ENCODE data around the gene OST4.
A peak's percentile ranks its signal among the peaks of the same experiment; 100 is the strongest.
"Not testable (repeated sequence)": the region's sequence is repeated elsewhere in the genome, so short reads cannot be mapped to it uniquely, and the experiment has no call there.

OST4 gene

DNA sequence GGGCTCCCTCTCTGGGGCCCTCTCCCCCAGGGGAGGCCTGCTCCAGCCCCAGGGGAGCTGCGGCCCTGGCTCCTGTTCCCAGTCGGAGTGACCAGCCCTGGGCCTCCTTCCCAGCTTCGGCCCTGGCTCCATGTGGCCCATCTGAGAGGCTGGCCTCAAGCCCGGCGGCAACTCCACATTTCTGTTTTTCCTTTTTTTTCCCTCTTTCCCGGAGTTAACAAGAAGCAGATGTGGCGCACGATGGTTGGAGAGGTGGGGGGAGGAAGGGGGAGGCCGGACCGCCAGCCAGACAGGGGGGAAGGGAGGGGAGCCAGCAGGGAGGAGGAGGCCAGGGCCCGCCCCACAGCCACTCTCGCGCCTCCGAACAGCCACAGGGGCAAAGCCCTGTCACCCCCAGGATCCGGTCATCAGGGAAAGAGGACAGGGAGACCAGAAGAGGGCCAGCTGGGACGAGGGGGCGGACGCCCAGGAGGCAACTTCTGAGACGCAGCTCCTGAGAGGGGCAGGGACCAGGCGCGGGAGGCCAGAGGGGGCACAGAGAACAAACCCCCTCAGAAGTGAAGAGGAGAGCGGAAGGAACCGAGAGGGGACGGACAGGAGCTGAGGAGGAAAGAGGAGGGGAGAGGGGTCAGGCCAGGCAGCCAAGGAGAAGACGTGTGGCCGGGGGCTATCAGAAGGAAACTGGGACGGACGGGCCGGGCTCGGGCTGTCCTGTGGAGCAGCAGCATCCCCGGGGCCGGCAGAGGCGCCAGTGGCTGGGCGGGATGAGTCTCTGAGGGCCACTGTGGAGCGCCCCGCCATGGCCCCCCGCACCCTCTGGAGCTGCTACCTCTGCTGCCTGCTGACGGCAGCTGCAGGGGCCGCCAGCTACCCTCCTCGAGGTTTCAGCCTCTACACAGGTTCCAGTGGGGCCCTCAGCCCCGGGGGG, 7.1 kb upstream of the OST4 start, which contains the start of gene EMILIN1:
TSS of gene EMILIN1 (plus strand) at position 349 of the 928 bp plus-strand sequence. CDS start at position 800, 451 bp downstream.
- DNase-seq, result peak; percentile 96

DNA sequence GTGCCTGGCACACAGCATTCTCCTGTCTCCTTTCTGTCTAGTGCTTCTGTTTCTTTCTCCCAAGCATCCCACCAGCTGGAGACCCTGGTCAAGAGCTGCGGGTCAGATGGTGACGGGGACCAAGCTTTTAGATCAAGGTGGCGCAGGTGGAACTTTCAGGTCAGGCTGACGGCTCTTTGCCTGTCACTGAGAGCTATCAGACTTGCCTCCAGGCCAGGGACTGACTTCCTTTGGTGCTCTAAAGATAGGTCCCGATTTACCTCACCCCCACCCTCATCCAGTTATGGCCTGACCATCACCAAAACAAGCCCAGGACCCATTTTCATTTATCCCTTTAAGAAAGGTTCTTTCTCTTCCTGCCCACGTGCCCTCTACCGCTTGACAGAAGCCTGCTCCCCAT, 5.8 kb upstream of the OST4 start:
- DNase-seq, result no peak

DNA sequence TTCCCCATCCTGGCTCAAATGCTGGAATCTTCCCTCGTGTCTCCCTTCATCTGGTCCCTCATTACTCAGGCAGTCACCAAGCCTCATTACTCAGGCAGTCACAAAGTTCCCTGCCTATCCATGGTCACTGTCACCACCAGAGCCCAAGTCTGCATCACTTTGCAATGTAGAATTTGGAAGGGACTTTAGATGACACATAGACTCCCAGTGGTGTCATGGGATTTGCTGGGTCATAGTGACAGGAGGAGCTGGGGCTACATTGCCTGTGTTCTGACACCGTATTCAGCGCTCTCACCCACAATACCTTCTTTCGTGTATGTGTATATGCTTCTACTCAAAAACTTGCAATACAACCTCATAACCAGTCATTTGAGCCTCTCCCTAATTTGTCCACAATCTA, 4.9 kb upstream of the OST4 start:
- DNase-seq, result no peak

DNA sequence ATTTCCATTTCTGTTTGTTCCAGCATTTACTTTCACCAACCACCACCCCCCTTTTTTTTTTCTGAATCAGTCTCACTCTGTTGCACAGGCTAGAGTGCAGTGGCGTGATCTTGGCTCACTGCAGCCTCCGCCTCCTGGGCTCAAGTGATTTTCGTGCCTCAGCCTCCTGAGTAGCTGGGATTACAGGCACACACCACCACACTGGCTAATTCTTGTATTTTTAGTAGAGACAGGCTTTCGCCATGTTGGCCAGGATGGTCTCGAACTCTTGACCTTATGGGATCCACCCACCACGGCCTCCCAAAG, 4.1 kb upstream of the OST4 start:
- DNase-seq, result not testable (repeated sequence)

DNA sequence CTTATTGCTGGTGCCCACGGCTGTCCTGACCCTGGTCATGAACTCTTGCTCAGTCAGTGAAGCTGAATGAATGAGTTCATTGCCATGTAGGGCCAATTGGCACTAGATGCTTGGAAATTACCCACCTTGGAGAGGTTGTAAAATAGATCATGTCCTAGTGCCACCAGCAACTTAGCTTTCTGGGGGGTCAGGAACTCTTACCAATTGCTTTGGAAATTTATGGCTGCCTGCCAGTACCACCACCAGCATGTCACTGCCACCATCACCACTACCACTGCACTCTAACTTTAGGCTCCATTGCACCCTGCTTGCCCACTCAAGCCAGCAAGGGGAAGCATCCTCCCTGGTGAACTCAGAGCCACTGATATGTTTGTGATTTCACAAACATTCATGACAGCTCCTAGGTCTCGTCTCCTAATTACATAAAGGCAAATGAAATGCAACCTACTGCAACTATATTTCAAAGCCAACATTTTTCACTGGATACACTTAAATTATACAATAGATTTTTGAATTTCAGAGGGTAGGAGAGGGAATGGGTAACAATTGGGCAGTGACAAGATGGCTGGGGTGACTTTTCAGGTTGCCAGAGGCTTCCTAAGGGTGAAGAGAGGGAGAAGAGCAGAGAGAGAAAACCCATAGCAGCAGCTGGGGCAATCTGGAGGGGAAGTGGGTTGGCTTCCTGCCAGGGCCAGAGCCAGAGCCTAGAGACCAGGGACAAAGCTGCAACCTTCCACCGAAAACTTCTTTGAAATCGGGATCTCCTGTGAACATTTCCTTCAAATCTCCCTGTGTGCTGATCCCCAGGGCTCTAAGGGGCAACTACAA, 3.5 kb upstream of the OST4 start:
- no peak for DNase-seq

DNA sequence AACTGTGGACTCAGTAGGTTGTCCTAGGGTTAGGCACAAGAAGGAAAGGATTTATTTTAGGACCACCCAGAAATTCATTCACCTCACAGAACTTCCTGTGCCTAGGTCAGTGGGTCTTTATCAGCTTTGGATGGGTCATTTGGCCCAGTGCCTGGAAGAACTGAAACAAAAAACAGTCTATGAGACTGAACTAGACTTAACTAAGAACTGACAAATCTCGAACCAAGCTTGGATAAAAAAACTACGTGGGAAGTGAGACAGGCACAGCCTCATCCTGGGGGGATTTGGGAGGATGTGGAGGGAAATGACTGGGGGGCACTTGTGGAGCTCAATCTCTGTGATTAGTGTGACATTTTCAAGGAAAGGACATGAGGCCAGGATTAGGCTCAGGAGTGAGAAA, 2.3 kb upstream of the OST4 start:
- DNase-seq, result no peak

DNA sequence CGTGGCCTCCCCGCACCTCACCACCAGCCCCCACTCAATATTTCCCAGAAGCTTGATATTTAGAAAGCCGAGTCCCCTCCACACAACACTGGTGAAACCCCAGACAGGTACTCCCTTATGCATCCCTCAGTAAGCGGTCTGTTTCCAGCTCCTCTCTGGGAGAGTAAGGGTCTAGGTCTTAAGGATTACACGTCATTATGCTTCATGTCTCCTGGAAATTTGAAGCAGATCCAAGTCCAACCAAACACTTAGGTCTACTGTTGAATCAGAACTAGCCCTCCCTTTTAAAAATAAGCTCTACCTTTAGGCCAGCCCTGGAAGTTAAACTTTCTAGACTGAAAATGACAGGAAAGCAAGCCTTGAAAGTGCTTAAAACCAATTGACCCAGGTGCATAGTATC, 1.5 kb upstream of the OST4 start:
- DNase-seq, result no peak

DNA sequence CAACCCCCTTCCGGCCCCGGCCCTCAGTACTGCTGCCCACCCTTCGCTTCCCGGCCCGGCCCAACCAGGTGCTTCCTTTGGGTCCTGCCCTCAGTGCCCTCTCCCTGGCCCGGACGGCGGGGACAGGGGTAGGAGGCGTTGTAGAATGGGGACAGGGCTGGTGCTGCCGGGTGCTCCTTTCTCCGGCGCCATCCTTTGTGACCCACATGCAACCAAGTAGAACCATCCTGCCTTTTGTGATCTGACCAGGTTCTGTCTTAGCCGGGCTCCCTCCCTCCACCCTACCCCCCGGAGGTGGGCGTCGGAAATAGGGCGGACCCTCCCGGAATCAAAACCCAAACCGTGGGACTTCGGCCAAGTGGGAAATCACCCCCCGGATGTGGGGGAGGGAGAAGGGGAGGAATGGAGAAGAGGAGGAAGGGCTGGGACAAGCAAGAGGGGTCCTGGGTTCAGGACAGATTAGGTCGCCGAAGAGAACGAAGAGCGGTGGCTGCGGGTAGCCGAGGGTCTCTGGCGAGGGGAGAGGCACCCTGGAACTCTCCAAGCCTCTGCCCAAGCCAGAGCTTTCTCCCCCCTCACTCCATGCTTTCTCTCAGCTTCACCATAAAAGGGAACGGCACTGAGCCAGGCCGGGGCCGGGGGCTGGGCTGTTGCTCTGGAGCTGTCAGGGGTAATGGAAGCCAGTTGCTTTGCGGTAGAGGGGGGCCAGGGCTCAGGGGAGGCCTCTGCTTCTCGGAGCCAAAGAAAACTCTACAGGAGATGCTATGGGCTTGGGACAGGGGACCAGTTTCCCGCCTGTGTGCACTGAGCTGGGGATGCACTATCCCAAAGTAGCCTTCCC, 756 bp upstream of the OST4 start:
- peak; percentile 17 for DNase-seq

DNA sequence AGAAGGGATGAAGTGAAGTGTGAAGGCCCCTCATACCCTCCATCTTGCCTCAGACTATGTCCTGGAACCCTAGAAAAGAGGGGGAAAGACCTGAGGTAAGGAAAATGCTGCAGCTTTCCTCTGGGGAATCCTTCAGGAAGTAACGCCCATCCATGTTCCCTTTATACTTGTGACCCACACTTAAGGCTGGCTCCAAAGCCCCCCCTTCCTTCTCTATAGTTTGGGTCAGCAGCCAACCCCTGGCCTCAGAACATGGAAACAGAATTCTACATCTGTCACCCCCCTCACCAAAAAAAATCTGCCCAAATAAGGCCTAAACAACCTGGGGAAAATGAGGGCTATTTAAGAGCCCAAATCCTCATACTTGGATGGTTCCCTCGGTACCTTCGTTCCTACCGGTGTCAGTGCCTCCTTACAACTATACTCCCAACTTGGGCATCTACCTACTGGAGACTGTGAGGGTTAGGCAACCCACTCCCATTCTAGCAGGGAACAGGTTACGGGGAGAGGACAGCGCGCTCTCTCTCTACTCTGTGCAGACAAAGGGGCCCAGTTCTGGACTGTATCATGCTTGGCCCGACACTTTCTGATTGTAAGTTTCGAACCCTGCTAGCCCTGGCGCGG, 689 bp downstream of the OST4 start:
- DNase-seq, result no peak

DNA sequence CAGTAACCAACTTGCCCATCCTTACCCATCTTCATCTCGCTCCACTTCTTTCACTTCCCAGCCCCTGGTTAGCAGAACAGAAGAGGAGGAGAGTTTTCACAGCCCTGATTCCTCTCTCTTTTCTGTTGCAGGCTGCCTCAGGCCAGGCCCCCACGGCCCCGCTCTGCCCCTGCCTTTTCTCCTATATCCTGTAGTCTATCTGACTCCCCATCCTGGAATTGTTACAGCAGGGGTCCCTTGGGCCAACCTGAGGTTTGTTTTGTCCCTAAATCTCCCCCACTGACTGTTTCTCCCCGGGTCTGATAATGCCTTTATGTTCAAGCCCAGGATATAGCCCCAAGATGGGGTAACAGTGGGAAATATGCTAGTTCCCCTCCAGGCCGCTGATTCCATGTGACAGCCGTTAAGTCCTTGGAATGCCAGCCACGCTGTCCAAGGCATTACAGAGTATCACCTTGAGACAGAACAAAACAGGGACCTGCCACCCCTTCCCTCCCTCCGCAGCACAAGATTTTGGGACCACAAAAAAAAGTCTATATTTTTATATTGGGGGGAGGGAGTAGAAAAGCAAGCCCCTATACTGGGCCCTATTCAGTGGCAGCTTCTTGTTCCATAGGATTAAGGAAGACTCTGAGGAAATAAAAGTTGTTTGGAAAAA, 1.4 kb downstream of the OST4 start:
- DNase-seq, result no peak

DNA sequence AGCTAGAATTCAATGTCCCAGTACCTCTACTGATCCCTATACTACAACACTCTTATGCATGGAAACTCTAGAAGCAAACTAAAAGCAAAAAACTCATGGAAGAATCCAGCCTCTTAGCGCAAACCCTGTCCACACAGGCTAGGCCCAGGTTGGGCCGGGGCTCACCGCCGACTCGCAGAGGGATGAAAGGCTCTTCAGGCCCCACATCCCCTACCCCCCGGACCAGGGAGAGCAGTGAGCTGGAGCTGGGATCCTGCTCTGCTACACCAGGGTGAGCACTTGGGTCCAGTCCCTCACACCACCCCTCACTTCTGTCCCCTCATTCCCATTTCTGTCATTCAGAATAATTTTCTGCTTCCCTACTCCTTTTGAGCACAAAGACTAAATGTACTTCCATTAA, 2.0 kb downstream of the OST4 start:
- DNase-seq, result no peak

DNA sequence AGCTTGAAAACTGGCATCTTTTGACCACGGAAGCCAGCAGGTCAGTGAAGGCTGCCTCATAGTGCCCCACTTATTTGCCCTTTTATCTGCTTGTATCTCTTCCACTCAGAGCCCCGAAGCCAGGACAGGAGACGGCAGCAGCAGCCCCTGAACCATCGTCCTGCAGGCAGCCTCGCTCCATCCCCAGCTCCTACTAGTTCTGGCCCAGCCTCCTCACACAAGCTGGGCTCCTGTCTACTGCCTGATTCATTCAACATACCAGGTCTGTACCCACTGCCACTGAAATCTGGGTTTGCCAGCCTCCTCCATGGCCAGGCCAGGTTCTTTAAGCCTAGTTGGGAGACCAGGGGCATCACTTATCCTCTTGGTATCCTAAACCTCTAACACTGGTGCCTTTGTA, 4.1 kb downstream of the OST4 start:
- DNase-seq, result no peak

DNA sequence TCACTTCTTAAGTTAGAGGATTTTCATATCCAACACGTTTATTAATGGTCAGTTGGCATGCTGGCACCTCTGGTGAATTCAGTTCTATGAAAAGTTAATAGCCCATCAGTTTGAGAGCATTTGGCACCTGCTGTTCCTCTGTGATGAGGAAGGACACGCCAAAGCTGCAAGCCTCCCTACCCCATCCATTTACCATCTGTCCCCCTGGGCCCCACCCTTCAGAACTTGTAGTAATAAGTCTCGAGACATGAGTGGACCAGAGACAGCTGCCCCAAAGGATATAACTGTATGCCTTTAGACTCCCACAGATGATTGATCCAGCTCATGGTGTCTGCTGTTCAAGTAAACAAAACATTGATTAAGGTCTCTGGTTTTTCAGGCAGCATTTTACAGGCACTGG, 6.3 kb downstream of the OST4 start:
- no peak for DNase-seq

DNA sequence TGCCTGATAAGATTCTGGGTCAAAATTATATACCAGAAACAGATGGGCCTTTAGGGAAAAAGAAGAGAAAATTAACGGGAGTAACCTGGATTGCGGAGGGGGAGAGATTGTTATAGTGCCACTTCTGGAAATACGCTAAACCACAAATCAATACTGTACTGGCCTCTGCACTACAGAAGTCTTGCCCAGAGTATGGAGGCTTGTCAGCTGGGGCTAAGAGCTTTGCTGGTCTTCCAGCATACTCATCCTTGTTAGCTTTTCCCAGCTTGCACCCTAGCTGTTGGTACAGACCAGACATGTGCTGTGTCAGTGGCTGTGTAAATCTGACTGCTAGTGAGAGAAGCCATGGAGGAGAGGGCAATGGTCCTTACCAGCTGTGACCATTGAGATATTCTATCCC, 11.1 kb downstream of the OST4 start:
- DNase-seq, result no peak

DNA sequence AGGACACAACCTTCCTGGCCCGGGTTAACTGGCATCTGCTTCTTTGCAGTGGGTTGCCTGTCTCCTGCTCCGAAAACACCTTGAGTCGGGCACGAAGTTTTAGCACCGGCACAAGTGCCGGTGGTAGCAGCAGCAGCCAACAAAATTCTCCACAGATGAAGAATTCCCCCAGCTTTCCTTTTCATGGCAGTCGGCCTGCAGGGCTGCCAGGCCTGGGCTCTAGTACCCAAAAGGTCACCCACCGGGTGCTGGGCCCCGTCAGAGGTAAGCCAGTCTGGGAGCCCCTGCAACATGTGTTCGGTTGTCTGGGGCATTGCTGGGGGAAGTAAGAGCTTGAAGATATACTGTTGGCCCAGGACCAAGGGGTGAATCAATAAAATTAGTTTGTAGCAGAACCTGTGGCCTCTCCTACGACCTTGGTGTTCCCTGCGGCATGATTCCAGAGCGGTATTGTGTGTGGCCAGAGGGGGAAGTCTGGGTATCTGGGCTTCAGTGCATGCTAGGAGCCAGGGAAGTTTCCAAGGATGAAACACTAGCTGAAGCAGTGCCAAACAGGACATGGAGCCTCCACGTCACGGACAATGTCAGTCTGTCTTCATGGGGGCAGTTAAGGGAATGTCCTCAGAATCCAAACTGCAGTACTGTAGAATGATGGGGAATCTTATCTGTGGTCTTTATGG, 12.2 kb downstream of the OST4 start:
- no peak for DNase-seq

DNA sequence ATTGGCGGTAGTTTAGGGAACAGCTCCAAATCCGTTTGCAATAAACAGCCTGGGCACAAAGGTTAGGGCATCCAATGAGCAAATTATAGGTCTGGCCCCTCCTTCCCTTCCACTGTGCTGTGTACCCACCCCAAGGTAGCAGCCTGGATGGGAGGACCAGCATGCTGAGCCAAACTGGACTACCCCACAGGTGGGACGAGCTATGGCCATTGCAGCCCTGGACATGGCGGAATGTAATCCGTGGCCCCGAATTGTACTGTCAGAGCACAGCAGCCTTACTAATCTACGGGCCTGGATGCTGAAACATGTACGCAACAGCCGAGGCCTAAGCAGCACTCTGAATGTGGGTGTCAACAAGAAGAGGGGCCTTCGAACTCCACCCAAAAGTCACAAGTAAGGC, 13.2 kb downstream of the OST4 start:
- no peak for DNase-seq

DNA sequence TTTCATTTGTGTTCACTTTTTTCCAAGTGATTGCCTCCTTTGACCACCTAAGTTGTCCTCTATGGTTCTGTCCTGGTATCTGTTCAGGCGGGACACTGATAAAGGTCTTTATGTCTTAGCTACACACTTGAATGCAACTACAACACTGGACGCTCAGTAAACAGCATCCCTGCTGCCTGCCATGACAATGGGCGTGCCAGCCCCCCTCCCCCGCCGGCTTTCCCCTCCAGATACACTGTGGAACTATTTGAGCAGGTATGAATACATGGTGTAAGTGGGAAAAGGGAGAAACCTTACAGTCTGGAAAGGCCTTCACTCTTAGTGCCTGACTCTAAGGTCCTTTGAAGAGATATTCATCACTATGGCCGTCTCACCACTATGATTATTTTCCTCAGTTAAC, 14.3 kb downstream of the OST4 start:
- DNase-seq, result no peak

DNA sequence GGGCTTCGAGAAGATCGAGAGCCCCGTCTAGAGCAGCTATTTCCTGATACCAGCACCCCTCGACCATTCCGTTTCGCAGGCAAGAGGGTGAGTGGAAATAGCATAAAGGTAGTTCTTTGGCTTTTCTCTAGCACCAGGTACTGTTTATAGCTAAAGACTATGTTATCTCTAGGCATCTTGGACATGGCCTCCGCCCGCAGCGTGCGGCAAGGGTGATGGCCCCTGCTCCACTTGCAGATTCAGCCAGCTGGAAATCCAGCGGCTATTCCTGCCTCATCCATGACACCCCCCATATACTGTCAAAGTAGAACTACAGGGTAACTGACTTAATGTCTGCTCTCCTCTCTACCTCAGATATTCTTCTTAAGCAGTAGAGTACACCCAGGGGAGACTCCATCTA, 16.7 kb downstream of the OST4 start:
- no peak for DNase-seq

DNA sequence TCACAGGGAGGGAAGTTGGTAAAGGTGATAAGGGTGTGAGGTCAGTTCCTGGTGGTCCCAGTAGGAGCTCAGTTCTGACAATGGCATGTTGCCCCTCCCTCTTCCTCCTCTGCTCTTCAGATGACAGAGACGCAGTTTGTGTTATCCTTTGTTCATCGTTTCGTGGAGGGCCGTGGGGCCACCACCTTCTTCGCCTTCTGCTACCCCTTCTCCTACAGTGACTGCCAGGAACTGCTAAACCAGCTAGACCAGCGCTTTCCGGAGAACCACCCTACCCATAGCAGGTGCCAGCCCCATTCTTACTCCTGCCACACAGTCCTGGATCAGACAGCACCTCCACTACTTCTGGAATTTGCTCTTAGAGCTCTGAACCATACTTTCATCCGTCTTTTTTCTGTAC, 17.7 kb downstream of the OST4 start:
- no peak for DNase-seq

DNA sequence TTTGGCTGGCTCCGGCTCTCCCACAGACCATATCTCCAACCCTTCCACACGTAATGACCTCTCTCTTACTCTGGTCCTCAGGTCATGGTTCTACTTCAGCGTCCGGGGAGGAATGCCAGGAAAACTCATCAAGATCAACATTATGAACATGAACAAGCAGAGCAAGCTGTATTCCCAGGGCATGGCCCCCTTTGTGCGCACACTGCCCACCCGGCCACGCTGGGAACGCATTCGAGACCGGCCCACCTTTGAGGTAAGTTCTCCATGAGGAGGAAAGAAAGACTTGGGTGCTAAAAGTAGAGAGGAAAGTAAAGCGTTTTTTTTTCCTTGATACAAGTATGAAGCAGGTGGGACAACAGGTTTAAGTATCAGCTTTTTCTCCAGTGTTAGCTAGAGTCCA, 18.1 kb downstream of the OST4 start:
- no peak for DNase-seq

DNA sequence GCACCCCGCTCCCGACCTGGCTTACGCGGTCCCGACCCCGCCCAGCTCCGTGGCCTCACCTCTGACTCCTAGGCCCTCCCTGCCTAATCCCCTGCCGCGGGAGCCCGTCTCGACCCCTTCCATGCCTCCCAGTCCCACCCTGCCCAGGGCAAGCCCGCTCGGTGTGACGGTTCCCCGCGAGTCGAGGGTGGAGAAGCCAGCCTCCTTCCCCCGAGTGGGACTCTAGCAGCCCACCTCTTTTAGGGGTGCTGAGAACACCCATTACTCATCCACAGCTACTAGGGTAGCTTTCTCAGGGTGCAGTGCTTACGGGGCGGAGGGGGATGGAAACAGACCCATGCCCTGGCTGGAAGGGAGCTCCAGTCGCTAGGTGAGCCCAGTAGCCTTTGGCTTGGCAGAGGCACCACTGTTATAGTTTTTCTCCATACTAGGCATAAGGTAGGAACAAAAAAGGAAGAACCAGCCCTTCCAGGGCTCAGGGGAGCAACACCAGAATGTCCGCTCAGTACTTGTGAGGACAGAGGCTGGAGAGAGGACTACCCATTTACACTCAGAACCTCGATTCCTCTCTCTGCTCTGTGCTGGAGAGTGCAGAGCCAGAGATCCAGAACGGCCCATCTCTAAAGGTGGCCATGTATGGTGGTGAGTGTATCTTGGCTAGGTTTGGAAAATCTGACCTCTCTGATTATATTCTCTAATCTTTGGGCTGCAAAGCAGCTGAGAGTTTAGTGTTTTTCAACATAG, 19.4 kb downstream of the OST4 start:
- no peak for DNase-seq

Data from EL (cell line).